OCI-LY3 (cell line): ENCODE measurements around the gene CISTR.

ENCODE experiments used
- H2AFZ ChIP-seq: fragments of 200-600, 300-600 bp; shearing (Covaris generic); 2 replicates; pipeline ENCODE4 v1.6.0; 2014; ENCODE audit warnings: antibody characterized with exemption, low read depth, low read length
- H3K27ac ChIP-seq: fragments of 200-600, 300-600 bp; sonication (generic); 2 replicates; pipeline ENCODE4 v1.5.1; 2014; ENCODE audit warnings: mild to moderate bottlenecking, low read length, moderate library complexity, mixed read lengths
- H3K27me3 ChIP-seq: fragments of 200-600, 300-600 bp; sonication (generic); 2 replicates; pipeline ENCODE4 v1.6.1; 2014; ENCODE audit warnings: low read depth, low read length, mixed read lengths
- H3K36me3 ChIP-seq: fragments of 200-600, 300-600 bp; sonication (generic); replicated peaks from 2 replicates; pipeline ENCODE3; 2014; ENCODE audit warnings: low read depth, low read length, mixed read lengths
- H3K4me1 ChIP-seq: fragments of 300-600, 200-600 bp; sonication (generic); 2 replicates; pipeline ENCODE4 v1.6.1; 2014; ENCODE audit warnings: low read length, mixed read lengths
- H3K4me2 ChIP-seq: fragments of 200-600, 300-600 bp; sonication (generic); 2 replicates; pipeline ENCODE4 v1.6.1; 2014; ENCODE audit warnings: low read length, mixed read lengths
- H3K4me3 ChIP-seq: fragments of 300-600, 200-600 bp; sonication (generic); 2 replicates; pipeline ENCODE4 v1.5.1; 2014; ENCODE audit warnings: antibody characterized with exemption, mild to moderate bottlenecking, low read length, moderate library complexity
- H3K79me2 ChIP-seq: fragments of 300-600, 200-600 bp; shearing (Covaris generic); 2 replicates; pipeline ENCODE4 v1.6.1; 2014; ENCODE audit warnings: mild to moderate bottlenecking, low read length, mixed read lengths
- H3K9ac ChIP-seq: fragments of 300-600, 200-600 bp; shearing (Covaris generic); 2 replicates; pipeline ENCODE4 v1.6.0; 2014; ENCODE audit warnings: mild to moderate bottlenecking, low read length, moderate library complexity
- H3K9me3 ChIP-seq: fragments of 200-600, 300-600 bp; shearing (Covaris generic); 2 replicates; pipeline ENCODE4 v1.6.1; 2014; ENCODE audit warnings: low read length, mixed read lengths; ENCODE audit not compliant: insufficient read depth
- H4K20me1 ChIP-seq: fragments of 200-600, 300-600 bp; sonication (generic); 2 replicates; pipeline ENCODE4 v1.6.1; 2016; ENCODE audit warnings: low read length, mixed read lengths; ENCODE audit not compliant: insufficient read depth
- EZH2phosphoT487 ChIP-seq: fragments of 200-600 bp; shearing (Covaris generic); IDR thresholded peaks from 2 replicates; pipeline ENCODE4 v1.6.1; 2018; ENCODE audit warnings: antibody characterized with exemption, mixed run types, low read depth
- TF ChIP-seq, protein P1 (sequence below): fragments of 200-600, 300-600 bp; sonication (generic); IDR thresholded peaks from 2 replicates; pipeline ENCODE4 v1.5.1; 2014; ENCODE audit warnings: antibody characterized with exemption, low read length, low read depth

The CISTR gene

DNA sequence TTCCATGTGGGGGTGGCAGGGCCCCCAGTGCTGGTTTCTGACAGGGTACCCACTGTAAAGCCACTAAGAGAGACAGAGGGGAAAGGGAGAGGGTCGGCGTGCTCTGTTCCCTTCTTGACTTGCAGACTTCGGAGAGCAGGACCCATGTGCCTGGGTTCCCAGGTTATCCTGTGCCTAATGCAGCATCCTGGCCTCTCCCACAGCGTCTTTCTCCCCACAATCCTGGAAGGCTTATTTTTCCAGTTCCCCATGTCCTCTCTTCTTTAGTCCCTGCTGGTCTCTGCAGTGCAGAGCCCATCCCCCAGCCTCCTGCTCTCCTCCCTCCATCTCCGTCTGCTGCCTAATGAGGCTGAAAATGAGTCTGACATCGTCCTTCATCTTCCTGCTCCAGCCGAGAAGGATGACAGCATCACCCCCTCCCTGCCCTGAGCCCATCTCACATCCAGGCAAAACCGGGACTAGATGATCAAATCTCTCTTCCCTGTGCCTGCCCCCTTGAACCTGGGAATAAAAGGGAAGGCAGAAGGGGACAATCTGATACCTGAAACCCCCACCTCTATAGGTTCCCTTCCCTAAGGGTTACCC lies 39.6 kb downstream of the CISTR start:
- no peaks in the 10 kb centered on the region for H3K9me3 ChIP-seq
- no peak overlapping the region for H2AFZ ChIP-seq
- TF ChIP-seq EZH2phosphoT487, result no peak
- TF ChIP-seq, protein P1, sequence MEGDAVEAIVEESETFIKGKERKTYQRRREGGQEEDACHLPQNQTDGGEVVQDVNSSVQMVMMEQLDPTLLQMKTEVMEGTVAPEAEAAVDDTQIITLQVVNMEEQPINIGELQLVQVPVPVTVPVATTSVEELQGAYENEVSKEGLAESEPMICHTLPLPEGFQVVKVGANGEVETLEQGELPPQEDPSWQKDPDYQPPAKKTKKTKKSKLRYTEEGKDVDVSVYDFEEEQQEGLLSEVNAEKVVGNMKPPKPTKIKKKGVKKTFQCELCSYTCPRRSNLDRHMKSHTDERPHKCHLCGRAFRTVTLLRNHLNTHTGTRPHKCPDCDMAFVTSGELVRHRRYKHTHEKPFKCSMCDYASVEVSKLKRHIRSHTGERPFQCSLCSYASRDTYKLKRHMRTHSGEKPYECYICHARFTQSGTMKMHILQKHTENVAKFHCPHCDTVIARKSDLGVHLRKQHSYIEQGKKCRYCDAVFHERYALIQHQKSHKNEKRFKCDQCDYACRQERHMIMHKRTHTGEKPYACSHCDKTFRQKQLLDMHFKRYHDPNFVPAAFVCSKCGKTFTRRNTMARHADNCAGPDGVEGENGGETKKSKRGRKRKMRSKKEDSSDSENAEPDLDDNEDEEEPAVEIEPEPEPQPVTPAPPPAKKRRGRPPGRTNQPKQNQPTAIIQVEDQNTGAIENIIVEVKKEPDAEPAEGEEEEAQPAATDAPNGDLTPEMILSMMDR, result no peak

GRCh38 chr12:53710091-53710490 lies 41.7 kb downstream of the CISTR start:
- no peak for TF ChIP-seq EZH2phosphoT487
- TF ChIP-seq, protein P1, result no peak
- H3K4me2 ChIP-seq, result no peak overlapping the region
- no peak overlapping the region for H3K4me3 ChIP-seq
- H3K4me1 ChIP-seq, result peaks cover 14% of the 10 kb centered on the region
- H2AFZ ChIP-seq, result no peak overlapping the region
- H4K20me1 ChIP-seq, result no peaks in the 10 kb centered on the region
- H3K27me3 ChIP-seq, result peaks cover 33% of the 10 kb centered on the region
- no peak overlapping the region for H3K27ac ChIP-seq
- no peak overlapping the region for H3K9ac ChIP-seq
- H3K9me3 ChIP-seq, result no peaks in the 10 kb centered on the region
- no peaks in the 10 kb centered on the region for H3K79me2 ChIP-seq
- H3K36me3 ChIP-seq, result no peaks in the 10 kb centered on the region

More for the DNA sequence above, 39.6 kb downstream of the CISTR start:
- Histone ChIP-seq H3K36me3 (no peaks in the 10 kb centered on the region), H3K9ac (no peak overlapping the region), H3K4me2 (no peak overlapping the region), H3K79me2 (no peaks in the 10 kb centered on the region), H3K4me1 (peaks cover 9% of the 10 kb centered on the region), H3K27ac (no peak overlapping the region), H3K4me3 (no peak overlapping the region), H3K27me3 (peaks cover 19% of the 10 kb centered on the region), H4K20me1 (no peaks in the 10 kb centered on the region)

DNA sequence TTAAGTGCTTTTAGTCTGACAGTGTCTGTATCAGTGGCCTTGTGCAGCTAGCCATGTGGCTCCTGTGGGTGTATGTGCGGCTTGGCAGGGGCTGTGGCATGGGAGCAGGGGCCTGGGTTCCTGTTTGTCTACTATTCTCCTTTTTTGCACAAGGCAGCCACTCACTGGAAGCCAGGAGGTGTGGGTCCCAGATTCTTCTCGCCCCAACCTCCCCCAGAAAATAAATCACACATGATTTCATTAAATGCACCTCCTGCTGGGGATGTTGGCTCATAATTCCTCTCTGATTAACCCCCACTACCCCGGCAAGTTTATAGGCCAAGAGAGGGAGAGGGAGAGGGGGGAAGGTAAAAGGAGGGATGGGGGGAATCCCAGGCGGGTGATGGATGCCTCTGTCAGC lies 42.1 kb downstream of the CISTR start:
- no peak overlapping the region for H2AFZ ChIP-seq
- H3K4me1 ChIP-seq, result peaks cover 14% of the 10 kb centered on the region
- no peak overlapping the region for H3K27ac ChIP-seq
- H3K4me3 ChIP-seq, result no peak overlapping the region
- H3K36me3 ChIP-seq, result no peaks in the 10 kb centered on the region
- TF ChIP-seq, protein P1, result no peak
- no peak for TF ChIP-seq EZH2phosphoT487
- H3K9me3 ChIP-seq, result no peaks in the 10 kb centered on the region
- no peak overlapping the region for H3K9ac ChIP-seq
- peaks cover 34% of the 10 kb centered on the region for H3K27me3 ChIP-seq
- H4K20me1 ChIP-seq, result no peaks in the 10 kb centered on the region
- no peak overlapping the region for H3K4me2 ChIP-seq
- no peaks in the 10 kb centered on the region for H3K79me2 ChIP-seq

DNA sequence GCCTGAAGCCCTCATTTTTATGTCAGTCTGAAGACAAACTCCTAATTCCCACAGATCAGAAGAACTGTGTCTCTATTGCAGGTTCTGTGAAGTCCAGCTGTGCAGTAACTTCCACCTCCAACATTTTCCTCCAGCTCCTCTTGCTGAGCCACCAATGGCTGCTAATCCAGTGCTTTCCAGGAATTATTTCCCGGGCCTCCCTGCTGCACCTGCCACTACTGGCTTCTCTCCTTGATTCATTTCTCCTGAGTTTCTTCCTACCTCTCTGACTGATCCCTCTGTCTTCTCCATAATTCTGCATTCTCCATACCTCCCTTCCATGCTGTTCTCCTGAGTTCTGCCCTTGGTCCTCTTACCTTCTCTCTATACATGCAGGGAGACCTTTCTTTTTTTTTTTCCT lies 45.7 kb downstream of the CISTR start:
- no peaks in the 10 kb centered on the region for H4K20me1 ChIP-seq
- H3K27ac ChIP-seq, result no peak overlapping the region
- H3K27me3 ChIP-seq, result peaks cover 64% of the 10 kb centered on the region
- H3K4me2 ChIP-seq, result no peak overlapping the region
- H3K79me2 ChIP-seq, result no peaks in the 10 kb centered on the region
- H3K9me3 ChIP-seq, result no peaks in the 10 kb centered on the region
- H3K36me3 ChIP-seq, result no peaks in the 10 kb centered on the region
- H3K9ac ChIP-seq, result no peak overlapping the region
- peaks cover 7% of the 10 kb centered on the region for H3K4me1 ChIP-seq
- H3K4me3 ChIP-seq, result no peak overlapping the region
- no peak overlapping the region for H2AFZ ChIP-seq
- TF ChIP-seq EZH2phosphoT487, result no peak
- TF ChIP-seq, protein P1, result no peak
